Astrocyte of the spinal cord (primary cell): ENCODE data around the gene GATD1.

ENCODE experiments used
- DNase-seq: peaks from one replicate; pipeline ENCODE4 v3.0.0; 2011; ENCODE audit warnings: low read depth, low spot score
- H3K4me3 ChIP-seq: 2 replicates; pipeline ENCODE4 v1.5.1; 2011; ENCODE audit warnings: low read depth, mild to moderate bottlenecking, low read length, moderate library complexity
- CTCF ChIP-seq: IDR thresholded peaks from 2 replicates; pipeline ENCODE4 v1.5.1; 2012; ENCODE audit warnings: low read depth, mild to moderate bottlenecking, low read length, inconsistent platforms
- in situ Hi-C: cut with HindIII; loops from 2 replicates; pipeline ENCODE4 v1.10.0; 2017; ENCODE audit warnings: low sequenced_read_pairs

GATD1 gene

GRCh38 chr11:777288-778255, at the start of gene GATD1:
GATD1 (minus strand) TSS chr11:777487; CDS start chr11:777462, 25 bp downstream.
- TF ChIP-seq CTCF, result no peak
- in situ Hi-C loops, result no loop called here
- H3K4me3 ChIP-seq, result peak within 1 kb of the TSS; percentile 77
- peak; percentile 82 for DNase-seq

- H3K4me3 ChIP-seq, result peak overlapping the region; percentile 15
- no peak for TF ChIP-seq CTCF
- DNase-seq, result no peak
- in situ Hi-C loops, result no loop called here
Observed at GRCh38 chr11:826836-827145, 49.5 kb upstream of the GATD1 start.

- no peak overlapping the region for H3K4me3 ChIP-seq
- DNase-seq, result no peak
- no peak for TF ChIP-seq CTCF
- in situ Hi-C loops, result no loop called here
Observed at GRCh38 chr11:826227-826621, 48.9 kb upstream of the GATD1 start.

GRCh38 chr11:825366-826226, 48.3 kb upstream of the GATD1 start:
- H3K4me3 ChIP-seq, result no peak overlapping the region
- in situ Hi-C loops, result no loop called here
- no peak for DNase-seq
- no peak for TF ChIP-seq CTCF

- in situ Hi-C loops, result no loop called here
- H3K4me3 ChIP-seq, result no peak overlapping the region
Observed at GRCh38 chr11:824942-825341, 47.7 kb upstream of the GATD1 start.

More at GRCh38 chr11:824942-825341, 47.7 kb upstream of the GATD1 start:
- DNase-seq, result no peak
- TF ChIP-seq CTCF, result no peak
